Cardiac septum (tissue), 1 donor: ENCODE results near the gene TMEM132E. TPM values are rescaled to one million over a fixed set of nuclear protein-coding genes. Genes with fewer than 3 reads are reported as not detected.

Experiments
- DNase-seq: peaks from one replicate; pipeline ENCODE4 v3.0.0-alpha.2; 2020; ENCODE audit warnings: low spot score
- intact Hi-C: fragments of 100-400 bp; cut with DNase I; formaldehyde crosslinking; loops from one replicate; pipeline ENCODE4 v1.14.0; 2022
- total RNA-seq: library from RNA; stranded (reverse); fragmentation: NEBNext Ultra II Directional; extraction: Animal tissue kit (Norgen Biotek cat#: 25700); gene quantifications from one replicate; pipeline ENCODE4 v1.2.1, GENCODE V29; 2021
- donor health status: DM: no; HTN: no; CAD: no.

The TMEM132E gene
- total RNA-seq, 1 donor from 2014 or later: 0.43 TPM

GRCh38 chr17:34673995-34674890 lies 94.9 kb downstream of the TMEM132E start:
- DNase-seq: no peak
- intact Hi-C loops: no loop called here

- no peak for DNase-seq
- intact Hi-C loops: no loop called here
Measured at GRCh38 chr17:34675143-34675542, 95.8 kb downstream of the TMEM132E start.

- intact Hi-C loops: no loop called here
- no peak for DNase-seq
Measured at GRCh38 chr17:34675605-34676004, 96.2 kb downstream of the TMEM132E start.

GRCh38 chr17:34680151-34680550 lies 100.8 kb downstream of the TMEM132E start:
- DNase-seq: no peak
- intact Hi-C loops: no loop called here

GRCh38 chr17:34682305-34682704 lies 102.9 kb downstream of the TMEM132E start:
- intact Hi-C loops: no loop called here
- DNase-seq: no peak

- intact Hi-C loops: no loop called here
- DNase-seq: no peak
Measured at GRCh38 chr17:34683390-34683789, 104.0 kb downstream of the TMEM132E start.

Other genes starting within 250 kb of the TMEM132E start
- 0.97 TPM for gene CCL13, start 223.1 kb upstream of the TMEM132E start, total RNA-seq
- not detected for gene CCL1, start 216.3 kb upstream of the TMEM132E start, total RNA-seq